H1 (cell line): ENCODE data around the gene CRY1.

Experiments
- CHD2 ChIP-seq: IDR thresholded peaks from 2 replicates; pipeline ENCODE4 v1.6.1; 2012; ENCODE audit warnings: low read length, improper control_type of control experiment
- EGR1 ChIP-seq: IDR thresholded peaks from 2 replicates; pipeline ENCODE4 v1.6.1; 2011; ENCODE audit warnings: low read depth, low read length, borderline replicate concordance
- EP300 ChIP-seq, 2 experiments: IDR thresholded peaks; 1 replicate in 1 of 2; 2 replicates in 1 of 2; pipeline ENCODE4 v1.6.1; 2011 to 2012; ENCODE audit warnings: low read depth in 2 of 2, low read length in 2 of 2, mild to moderate bottlenecking in 2 of 2, borderline replicate concordance in 1 of 2, inconsistent platforms in 1 of 2, moderate library complexity in 1 of 2
- EZH2 ChIP-seq: fragments of 200-600 bp; sonication (generic); IDR thresholded peaks from 2 replicates; pipeline ENCODE4 v1.7.1; 2012; ENCODE audit warnings: low read depth, mild to moderate bottlenecking, moderate library complexity, low read length, inconsistent platforms; ENCODE audit not compliant: severe bottlenecking
- HDAC2 ChIP-seq, 2 experiments: fragments of 300-600 bp in 1 of 2; sonication (generic) in 1 of 2; IDR thresholded peaks; 2 replicates each; pipeline ENCODE4 v1.6.1; 2011 to 2012; ENCODE audit warnings: low read depth in 2 of 2, low read length in 2 of 2, mild to moderate bottlenecking in 2 of 2, moderate library complexity in 2 of 2, borderline replicate concordance in 1 of 2, inconsistent platforms in 1 of 2
- JUND ChIP-seq: IDR thresholded peaks from 2 replicates; pipeline ENCODE4 v1.6.1; 2011; ENCODE audit warnings: mild to moderate bottlenecking, improper control_type of control experiment, low read length
- KDM1A ChIP-seq: fragments of 200-600, 300-600 bp; sonication (generic); IDR thresholded peaks from 2 replicates; pipeline ENCODE4 v1.7.1; 2016; ENCODE audit warnings: mild to moderate bottlenecking, low read length, borderline replicate concordance
- MAFK ChIP-seq: IDR thresholded peaks from 2 replicates; pipeline ENCODE4 v1.6.1; 2012; ENCODE audit warnings: low read depth, mild to moderate bottlenecking, improper control_type of control experiment, low read length
- POLR2A ChIP-seq, 2 experiments: IDR thresholded peaks; 1 replicate in 1 of 2; 2 replicates in 1 of 2; pipeline ENCODE4 v1.6.1; 2011; ENCODE audit warnings: low read depth in 2 of 2, low read length in 2 of 2, mild to moderate bottlenecking in 2 of 2; ENCODE audit errors: control extremely low read depth in 1 of 2
- SP1 ChIP-seq: IDR thresholded peaks from 2 replicates; pipeline ENCODE4 v1.6.1; 2011; ENCODE audit warnings: low read depth, low read length
- SRF ChIP-seq: IDR thresholded peaks from 2 replicates; pipeline ENCODE4 v1.6.1; 2011; ENCODE audit warnings: mild to moderate bottlenecking, low read depth, low read length, moderate library complexity
- ZNF274 ChIP-seq: IDR thresholded peaks from 2 replicates; pipeline ENCODE4 v1.7.0; 2012; ENCODE audit warnings: low read length, borderline replicate concordance; ENCODE audit errors: extremely low read depth
- TF ChIP-seq, protein P1 (sequence below), 3 experiments: IDR thresholded peaks; 1 replicate in 2 of 3; 2 replicates in 1 of 3; pipeline versions ENCODE4 v1.5.1 to v1.6.1; 2011; ENCODE audit warnings: low read length in 3 of 3, mild to moderate bottlenecking in 3 of 3, inconsistent platforms in 2 of 3, low read depth in 1 of 3, moderate library complexity in 1 of 3; ENCODE audit not compliant: insufficient read depth in 1 of 3; ENCODE audit errors: control extremely low read depth in 1 of 3
- TF ChIP-seq, protein P2 (sequence below): IDR thresholded peaks from 2 replicates; pipeline ENCODE4 v1.6.1; 2011; ENCODE audit warnings: low read length, improper control_type of control experiment

DNA sequence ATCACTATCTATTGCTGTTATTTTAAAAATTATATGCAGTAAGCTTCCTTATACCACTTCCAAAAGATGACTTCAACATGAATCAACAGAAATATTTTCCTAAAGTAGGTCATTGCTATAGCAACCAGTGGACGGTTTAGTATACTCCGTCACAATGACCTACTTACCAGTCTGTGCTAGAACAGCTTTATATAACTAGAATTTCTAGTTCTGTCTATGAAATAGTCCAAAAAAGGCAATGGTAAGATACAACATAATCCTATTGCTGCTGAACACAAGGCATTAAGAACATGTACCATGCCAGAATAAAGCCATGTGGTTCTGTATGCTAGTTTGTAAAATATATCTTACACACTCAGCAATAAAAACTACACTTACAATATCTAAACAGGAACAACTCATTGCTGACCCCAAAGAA, 65.7 kb downstream of the CRY1 start:
- TF ChIP-seq MAFK (no peak), EZH2 (no peak), EGR1 (no peak), JUND (no peak), POLR2A (IDR thresholded peaks at IDR 0.05; ENCODE audit: control extremely low read depth in 1 of 2, low read depth in 2 of 2, low read length in 2 of 2) (no peak), SRF (no peak), EP300 (IDR thresholded peaks at IDR 0.05; ENCODE audit: borderline replicate concordance in 1 of 2, low read depth in 2 of 2, low read length in 2 of 2) (no peak), SP1 (no peak), KDM1A (no peak), CHD2 (no peak), HDAC2 (IDR thresholded peaks at IDR 0.05; ENCODE audit: borderline replicate concordance in 1 of 2, low read depth in 2 of 2, low read length in 2 of 2) (no peak), ZNF274 (no peak)
- TF ChIP-seq, protein P1, sequence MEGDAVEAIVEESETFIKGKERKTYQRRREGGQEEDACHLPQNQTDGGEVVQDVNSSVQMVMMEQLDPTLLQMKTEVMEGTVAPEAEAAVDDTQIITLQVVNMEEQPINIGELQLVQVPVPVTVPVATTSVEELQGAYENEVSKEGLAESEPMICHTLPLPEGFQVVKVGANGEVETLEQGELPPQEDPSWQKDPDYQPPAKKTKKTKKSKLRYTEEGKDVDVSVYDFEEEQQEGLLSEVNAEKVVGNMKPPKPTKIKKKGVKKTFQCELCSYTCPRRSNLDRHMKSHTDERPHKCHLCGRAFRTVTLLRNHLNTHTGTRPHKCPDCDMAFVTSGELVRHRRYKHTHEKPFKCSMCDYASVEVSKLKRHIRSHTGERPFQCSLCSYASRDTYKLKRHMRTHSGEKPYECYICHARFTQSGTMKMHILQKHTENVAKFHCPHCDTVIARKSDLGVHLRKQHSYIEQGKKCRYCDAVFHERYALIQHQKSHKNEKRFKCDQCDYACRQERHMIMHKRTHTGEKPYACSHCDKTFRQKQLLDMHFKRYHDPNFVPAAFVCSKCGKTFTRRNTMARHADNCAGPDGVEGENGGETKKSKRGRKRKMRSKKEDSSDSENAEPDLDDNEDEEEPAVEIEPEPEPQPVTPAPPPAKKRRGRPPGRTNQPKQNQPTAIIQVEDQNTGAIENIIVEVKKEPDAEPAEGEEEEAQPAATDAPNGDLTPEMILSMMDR (IDR thresholded peaks at IDR 0.05; ENCODE audit: control extremely low read depth in 1 of 3, insufficient read depth in 1 of 3, low read depth in 1 of 3, low read length in 3 of 3), result no peak
- TF ChIP-seq, protein P2, sequence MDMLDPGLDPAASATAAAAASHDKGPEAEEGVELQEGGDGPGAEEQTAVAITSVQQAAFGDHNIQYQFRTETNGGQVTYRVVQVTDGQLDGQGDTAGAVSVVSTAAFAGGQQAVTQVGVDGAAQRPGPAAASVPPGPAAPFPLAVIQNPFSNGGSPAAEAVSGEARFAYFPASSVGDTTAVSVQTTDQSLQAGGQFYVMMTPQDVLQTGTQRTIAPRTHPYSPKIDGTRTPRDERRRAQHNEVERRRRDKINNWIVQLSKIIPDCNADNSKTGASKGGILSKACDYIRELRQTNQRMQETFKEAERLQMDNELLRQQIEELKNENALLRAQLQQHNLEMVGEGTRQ, result no peak
